HG03135 (cell line): ENCODE data around the gene ACTN1.

ENCODE experiments used
- ATAC-seq: cut with Tn5 transposase; IDR thresholded peaks from one replicate; pipeline ENCODE4 v1.9.1; 2021; ENCODE audit warnings: mild to moderate bottlenecking, moderate library complexity; ENCODE audit not compliant: unreplicated experiment

ACTN1 gene

GRCh38 chr14:68951800-68952530 is 27.1 kb downstream of the ACTN1 start:
- ATAC-seq: no peak

DNA sequence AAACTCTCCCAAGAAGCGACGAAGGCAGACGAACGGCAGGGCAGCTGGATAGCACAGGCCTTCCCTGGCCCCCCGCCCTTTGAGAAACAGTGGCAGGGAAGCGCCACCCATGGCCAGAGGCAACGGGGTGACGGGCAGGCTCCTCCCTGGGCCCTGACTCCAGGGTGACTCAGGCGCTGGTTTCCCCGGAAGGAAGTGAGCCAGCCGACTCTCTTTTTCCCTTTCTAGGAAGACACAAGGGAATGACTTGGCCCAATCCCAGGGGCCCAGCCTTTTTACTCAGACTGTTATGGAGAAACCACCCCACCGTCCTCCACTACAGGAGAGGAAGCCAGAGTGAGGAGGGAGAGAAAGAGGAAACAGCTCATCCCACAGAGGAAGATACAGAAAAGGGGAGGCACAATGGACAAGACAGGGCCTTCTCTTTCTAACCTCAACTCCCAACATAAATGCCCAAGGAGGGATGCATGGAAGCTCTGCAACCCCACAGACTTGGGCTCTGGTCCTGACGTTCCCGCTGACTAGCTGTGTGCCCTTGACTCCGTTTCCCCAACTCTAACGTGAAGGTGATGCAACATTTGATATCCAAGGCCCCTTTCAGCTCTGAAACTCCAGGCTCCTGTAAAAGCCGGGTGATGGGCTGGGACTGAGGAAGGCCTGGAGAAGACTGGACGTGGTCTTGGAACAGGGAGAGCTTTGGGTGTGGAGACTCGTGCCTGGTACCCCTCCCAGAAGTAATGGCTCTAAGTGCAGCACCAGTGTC is 27.9 kb downstream of the ACTN1 start:
- ATAC-seq: no peak

- ATAC-seq: no peak
These were observed 29.0 kb downstream of the ACTN1 start for GRCh38 chr14:68950111-68950510.

- no peak for ATAC-seq
These were observed 29.5 kb downstream of the ACTN1 start for GRCh38 chr14:68949601-68949965.

DNA sequence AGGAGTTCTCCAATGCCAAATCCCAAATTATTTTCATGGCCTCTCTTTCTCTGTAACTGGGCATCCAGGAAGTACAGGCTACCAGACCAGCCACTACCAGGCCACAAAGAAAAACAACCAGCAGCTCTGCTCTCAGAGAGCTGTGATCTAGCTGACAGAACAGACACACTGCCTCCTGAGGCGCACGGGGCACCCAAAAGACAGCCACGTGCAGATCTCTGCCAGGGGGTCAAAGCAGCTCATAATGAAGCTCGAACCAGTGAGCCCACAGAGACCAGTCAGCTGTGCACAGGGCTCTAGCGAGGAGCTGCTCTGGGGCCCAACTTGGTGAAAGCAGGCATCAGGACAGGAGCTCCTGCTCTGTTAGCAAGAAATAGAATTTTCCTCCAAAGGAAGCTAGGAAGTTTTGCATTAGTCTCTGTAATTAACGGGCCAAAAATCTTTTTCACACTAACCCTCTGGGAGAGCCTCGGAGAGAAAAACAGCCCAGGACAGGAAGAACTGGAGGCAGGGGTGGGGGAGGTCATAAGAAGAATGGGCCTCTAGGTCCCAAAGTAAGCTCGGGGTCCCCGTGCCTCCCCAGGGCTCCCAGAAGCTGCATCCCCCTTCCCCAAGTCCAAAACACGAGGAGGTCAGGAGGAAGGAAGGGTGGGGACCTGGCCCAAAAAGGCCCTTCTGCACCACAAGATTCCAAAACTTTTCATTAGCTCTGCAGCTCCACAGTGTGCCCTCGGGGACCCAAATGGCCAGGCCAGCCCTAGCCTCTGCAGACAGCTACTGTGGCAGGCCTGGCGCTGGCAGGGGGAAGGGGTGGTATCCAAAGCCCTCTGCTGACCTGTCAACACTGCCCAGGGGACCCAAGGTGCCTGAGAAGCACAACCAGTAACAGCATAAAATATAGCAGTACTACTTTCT is 30.2 kb downstream of the ACTN1 start:
- ATAC-seq: no peak

DNA sequence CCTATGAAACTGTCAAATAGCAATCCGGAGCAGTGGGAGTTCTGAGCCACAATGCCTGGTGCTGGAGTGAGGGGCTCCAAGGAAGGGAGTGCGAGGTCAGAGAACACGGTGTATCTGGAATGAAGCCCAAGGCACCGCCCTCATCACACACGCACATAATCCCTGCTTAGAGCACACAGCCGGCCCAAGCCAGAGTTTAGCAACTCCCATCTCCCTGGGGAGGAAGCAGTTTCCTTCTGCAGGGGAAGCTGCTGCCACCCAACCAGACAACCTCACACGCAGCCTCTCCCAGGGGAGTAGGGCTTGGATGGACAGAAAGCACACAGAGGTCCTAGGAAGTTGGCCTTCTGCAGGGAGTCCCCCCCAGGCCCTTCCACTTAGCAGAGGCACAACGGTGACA is 31.3 kb downstream of the ACTN1 start:
- no peak for ATAC-seq

GRCh38 chr14:68946489-68946822 is 32.6 kb downstream of the ACTN1 start:
- no peak for ATAC-seq

DNA sequence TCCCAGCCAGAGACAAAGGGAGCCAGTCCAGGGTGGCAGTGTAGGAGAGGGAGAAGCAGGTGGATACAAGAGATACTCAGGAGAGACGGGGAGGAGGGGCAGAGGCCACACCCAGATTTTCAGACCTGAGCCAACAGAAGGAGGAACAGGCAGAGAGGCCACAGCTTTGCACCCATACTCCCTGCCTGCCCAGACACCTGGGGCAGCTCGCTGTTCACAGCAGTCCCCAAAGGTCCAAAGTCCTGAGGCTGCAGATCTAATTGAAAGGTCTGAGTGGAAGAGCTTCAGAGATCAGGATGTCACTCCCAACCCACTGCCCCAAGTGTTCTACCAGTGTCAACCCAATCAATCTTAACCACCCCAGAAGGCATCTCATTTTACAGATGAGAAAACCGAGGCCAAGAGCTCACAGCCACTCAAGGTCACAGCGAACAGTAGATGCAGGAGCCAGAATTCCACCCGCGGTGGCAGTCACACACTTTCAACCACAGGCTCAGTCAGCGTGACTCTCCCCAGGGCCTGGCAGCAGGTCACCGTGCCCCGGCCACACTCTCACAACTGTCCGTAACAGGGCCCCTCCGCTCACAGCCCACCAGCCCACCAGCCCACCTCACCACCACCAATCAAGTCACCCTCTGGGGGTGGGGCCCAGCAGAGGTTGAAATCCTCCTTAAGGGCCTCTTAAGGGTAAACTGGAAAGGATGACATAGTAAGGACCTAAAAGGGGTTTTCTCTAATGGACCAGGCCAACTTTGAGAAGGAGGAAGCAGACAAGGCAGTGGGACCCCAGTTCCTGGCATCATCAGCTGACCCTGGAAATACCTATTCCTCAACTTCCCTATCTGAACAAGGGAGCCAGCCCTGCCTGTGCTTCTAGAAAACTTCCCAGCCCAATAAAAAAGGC is 33.3 kb downstream of the ACTN1 start:
- no peak for ATAC-seq

DNA sequence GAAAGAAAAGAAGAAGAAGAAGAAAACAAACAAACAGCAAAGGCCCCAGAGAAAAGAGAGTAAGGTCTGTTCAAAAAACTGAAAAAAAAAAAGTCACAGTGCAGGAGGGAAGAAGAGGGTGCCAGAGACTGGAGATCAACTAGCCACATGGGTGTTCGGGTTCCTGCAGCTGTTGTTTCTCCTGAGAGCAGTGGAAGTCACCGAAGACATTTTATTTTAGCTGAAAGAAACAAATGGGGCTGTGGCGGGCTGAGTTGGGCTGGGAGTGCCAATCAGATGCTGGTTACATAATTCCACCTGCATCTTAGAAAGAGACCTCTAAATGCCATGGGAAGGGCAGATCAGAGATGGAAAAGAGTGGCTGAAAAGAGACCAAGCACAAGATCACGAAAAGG is 33.9 kb downstream of the ACTN1 start:
- no peak for ATAC-seq

DNA sequence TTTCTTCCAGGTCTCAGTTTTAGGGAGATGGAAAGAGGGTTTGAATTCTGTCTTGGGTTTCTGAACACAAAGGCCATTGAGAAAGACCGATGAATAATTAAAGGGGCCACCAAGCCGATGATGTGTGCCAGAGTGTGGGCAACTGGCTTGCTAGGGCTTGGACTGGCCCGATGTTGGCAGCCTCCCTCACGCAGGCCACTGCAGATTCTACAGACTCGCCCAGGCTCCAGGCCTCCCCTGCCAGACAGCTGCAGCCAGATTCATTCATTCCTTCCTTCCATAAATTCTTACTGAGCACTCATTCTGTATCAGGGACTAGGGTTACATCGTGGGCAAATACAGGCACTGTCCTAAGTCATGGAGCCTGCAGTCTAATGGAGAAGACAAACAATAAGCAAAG is 34.9 kb downstream of the ACTN1 start:
- no peak for ATAC-seq

DNA sequence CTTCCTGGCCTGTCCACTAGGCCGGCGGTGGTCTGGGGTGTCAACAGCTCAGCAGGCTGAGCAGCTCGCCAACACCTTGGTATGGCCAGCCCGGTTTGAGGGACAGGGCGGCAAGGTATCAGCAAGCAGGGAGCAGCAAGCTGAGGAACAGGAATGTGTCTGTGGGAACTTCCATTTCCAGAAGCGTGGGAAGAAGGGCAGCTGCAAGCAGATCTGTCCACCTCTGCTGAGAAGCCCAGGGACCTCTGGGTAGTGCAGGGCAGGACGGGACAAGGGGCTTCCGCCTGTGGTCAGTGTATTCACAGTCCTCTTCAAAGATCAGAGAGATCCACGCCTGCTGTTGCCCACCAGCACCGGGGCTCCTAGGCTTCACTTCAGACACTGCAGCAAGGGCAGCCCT is 36.0 kb downstream of the ACTN1 start:
- no peak for ATAC-seq

GRCh38 chr14:68942296-68943035 is 36.6 kb downstream of the ACTN1 start:
- no peak for ATAC-seq

GRCh38 chr14:68941820-68942219 is 37.3 kb downstream of the ACTN1 start:
- ATAC-seq: no peak

DNA sequence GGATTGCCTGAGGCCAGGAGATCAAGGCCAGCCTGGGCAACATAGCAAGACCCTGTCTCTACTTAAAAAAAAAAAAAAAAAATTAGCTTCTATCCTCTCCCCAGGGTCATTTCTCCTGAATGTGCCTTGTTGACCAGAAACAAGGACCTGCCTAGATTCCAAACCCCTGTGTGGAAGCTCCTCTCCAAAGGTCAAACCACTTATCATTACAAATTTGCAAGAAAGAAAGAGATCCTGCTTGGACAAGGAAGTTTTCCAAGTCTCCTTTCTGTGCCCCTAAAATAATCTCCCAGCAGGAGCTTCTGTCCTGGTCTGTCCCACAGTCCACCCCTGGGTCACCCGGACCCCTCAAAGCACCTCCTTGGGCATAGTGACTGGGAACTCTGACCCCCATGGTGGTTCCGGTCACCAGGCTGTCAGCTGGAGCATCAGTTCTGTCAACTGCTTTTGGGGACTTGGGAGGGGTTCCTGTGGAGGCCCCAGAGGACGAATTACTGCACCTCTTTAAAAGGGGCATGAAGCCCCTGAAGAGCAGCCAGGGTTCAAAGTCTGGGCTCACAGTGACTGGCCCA is 38.4 kb downstream of the ACTN1 start:
- no peak for ATAC-seq

DNA sequence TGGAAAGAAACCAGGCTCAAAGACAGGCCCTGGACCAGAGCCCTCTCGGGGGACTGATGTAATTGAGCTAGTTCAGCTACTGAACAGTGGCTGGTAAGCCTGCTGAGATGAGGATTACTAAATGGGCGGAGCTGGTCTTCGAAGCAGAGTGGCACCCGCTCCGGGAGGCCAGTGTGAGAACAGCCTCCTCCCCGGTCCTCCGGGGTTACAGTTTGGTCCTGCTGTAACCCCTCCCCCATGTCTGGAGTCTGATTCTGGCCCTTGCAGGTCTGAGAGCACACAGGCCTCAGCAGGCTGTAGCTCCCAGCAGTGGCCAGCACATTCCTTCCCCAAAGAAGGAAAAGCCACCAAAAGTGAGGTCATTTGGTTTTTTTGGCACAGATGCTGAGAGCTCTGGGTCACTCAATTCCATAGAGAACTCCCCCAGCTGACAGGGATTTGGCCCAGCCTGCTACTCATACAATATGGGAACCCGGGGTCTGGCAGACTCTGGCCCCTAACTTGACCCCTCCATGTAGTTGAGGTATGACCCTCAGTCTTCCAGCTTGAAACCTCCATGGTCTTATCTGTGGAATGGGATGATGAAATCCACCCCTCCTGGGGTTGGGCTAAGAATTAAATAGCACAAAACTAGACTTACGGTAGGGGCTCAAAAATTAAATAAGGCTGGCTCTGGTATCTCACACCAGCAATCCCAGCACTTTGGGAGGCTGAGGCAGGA is 39.0 kb downstream of the ACTN1 start:
- no peak for ATAC-seq

DNA sequence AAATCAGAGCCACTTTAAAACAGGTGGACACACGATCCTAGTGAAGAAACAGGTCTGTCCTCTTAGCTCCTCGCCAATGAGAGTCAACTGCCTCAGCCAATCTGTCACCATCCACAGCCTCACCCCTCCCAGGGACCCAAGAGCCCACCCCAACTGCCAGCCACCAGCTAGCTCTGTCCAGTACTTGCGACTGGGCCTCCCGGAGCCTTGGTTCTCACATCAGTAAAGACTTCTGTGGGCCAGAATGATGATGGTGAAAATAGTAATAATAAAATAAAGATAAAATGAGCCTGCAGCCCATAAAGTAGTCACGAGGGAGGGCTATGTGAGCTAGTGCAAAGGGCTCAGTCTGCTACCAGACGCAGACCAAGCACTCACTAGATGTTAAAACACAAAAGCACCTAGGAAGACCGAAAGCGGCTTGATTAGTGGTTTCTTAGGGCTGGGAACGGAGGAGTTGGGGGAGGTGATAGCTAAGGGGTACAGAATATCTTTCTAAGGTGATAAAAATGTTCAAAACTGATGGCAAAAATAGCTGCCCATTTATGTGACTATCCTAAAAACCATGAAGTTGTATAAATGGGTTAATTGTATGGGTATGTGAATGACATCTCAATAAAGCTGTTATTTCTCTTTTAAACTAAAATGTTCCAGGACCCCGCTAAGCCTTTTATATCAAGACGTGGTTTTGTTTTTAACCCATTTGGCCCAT is 39.8 kb downstream of the ACTN1 start:
- ATAC-seq: no peak

GRCh38 chr14:68938271-68939150 is 40.6 kb downstream of the ACTN1 start:
- ATAC-seq: no peak
